Fibroblast of the aortic adventitia (primary cell): Measurements from ENCODE around the gene VRTN. TPM values are rescaled to one million over a fixed set of nuclear protein-coding genes. Genes with fewer than 3 reads are reported as not detected.

Experiments used
- DNase-seq: peaks from one replicate; pipeline ENCODE4 v3.0.0-alpha.2; 2010; ENCODE audit warnings: low read depth
- H3K4me3 ChIP-seq: 2 replicates; pipeline ENCODE4 v1.5.1; 2011; ENCODE audit warnings: low read depth, mild to moderate bottlenecking, control low read depth, low read length, moderate library complexity
- total RNA-seq: library from RNA; depleted of rRNA; stranded (reverse); fragments of >200 nt; gene quantifications from 2 replicates; pipeline ENCODE4 v1.2.3, GENCODE V29; 2012; ENCODE audit warnings: low replicate concordance
- TF ChIP-seq, protein P1 (sequence below): IDR thresholded peaks from 2 replicates; pipeline ENCODE4 v1.5.1; 2011; ENCODE audit warnings: mild to moderate bottlenecking, low read length, control low read depth, inconsistent platforms; ENCODE audit not compliant: insufficient read depth

The VRTN gene
- total RNA-seq, 1 donor: not detected

DNA sequence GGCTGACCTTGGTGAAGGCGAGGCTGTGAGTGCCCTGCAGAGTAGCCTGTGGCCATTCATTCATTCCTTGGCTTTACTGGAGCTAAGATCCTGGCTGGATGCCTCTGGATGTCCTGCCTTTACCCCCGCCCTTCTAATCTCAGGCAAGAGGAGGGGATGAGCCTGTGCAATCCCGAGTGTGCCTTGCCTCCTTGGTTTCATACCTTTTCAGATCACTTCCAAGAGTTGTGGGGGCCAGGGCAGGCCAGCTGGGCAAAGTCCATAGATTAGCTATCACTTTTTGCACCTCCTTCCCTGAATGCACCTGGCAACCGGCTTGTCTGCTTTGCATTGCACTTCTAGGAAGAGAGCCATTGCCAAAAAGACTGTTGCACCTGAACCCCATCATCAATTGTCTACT is 1.5 kb downstream of the VRTN start:
- no peak for DNase-seq
- H3K4me3 ChIP-seq: no peak overlapping the region
- TF ChIP-seq, protein P1, sequence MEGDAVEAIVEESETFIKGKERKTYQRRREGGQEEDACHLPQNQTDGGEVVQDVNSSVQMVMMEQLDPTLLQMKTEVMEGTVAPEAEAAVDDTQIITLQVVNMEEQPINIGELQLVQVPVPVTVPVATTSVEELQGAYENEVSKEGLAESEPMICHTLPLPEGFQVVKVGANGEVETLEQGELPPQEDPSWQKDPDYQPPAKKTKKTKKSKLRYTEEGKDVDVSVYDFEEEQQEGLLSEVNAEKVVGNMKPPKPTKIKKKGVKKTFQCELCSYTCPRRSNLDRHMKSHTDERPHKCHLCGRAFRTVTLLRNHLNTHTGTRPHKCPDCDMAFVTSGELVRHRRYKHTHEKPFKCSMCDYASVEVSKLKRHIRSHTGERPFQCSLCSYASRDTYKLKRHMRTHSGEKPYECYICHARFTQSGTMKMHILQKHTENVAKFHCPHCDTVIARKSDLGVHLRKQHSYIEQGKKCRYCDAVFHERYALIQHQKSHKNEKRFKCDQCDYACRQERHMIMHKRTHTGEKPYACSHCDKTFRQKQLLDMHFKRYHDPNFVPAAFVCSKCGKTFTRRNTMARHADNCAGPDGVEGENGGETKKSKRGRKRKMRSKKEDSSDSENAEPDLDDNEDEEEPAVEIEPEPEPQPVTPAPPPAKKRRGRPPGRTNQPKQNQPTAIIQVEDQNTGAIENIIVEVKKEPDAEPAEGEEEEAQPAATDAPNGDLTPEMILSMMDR: no peak

DNA sequence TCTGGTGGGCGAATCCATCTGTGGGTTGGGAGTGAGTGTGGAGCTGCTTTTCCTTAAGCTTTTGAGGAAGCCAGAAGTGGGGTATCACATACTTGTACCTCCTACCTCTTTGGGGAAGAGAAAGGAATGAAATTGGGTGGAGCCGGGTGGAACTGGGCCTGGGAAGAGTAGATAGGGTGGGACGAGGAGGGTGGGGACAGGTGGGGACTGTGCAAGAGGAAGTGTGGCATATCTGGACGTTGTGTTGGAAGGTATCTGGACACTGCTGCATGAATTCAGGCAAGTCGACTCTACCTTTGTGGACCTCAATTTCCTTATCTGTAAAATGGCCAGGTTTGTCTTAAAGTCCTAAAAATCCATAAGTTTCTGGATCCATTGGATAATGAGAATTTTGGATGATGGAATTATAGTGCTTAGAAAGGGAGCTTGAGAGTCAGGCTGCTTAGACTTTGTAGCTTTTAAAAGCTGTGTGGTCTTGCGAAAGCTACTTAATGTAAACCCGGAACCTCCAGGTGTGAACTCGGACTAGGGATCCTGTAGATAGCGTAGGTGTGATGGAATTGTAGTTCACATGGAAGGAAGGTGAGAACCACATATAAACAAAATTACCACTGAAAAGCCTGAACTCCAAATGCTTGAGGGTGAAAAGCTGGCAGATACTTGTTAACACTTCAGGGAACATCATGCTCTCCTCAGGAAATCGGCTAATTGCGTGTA is 2.1 kb downstream of the VRTN start:
- no peak overlapping the region for H3K4me3 ChIP-seq
- TF ChIP-seq, protein P1: no peak
- no peak for DNase-seq

DNA sequence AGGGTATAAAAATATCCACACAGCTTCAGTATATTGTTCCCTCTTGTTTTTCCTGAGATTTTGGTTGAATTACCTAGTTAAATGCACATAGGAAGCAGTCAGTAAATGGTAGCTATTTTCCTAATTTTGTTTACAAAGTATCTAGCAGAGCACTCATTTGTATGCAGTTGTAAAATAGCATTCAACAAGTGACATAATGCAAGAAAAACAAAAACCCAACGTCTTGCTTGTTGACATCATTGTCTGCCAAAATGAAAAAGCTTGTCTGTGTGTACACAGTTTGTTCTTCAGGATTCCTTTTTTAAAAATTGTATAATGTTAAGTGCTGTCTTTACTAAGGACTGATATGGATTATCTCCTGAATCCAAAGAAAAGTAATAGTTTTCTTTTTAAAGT is 2.7 kb downstream of the VRTN start:
- no peak for DNase-seq
- TF ChIP-seq, protein P1: no peak
- H3K4me3 ChIP-seq: no peak overlapping the region

DNA sequence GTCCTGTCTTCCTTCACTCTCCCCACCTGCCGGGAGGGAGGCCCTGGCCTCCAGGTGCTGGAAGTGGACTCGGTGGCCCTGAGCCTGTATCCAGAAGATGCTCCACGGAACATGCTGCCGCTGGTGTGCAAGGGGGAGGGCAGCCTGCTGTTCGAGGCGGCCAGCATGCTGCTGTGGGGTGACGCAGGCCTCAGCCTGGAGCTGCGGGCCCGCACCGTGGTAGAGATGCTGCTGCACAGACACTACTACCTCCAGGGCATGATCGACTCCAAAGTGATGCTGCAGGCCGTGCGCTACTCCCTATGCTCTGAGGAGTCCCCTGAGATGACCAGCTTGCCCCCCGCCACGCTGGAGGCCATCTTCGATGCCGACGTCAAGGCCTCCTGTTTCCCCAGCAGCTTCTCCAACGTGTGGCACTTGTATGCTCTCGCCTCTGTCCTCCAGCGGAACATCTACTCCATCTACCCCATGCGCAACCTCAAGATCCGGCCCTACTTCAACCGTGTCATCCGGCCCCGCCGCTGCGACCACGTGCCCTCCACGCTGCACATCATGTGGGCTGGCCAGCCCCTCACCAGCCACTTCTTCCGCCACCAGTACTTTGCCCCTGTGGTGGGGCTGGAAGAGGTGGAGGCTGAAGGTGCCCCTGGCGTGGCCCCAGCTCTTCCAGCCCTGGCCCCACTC is 8.8 kb downstream of the VRTN start:
- DNase-seq: no peak

DNA sequence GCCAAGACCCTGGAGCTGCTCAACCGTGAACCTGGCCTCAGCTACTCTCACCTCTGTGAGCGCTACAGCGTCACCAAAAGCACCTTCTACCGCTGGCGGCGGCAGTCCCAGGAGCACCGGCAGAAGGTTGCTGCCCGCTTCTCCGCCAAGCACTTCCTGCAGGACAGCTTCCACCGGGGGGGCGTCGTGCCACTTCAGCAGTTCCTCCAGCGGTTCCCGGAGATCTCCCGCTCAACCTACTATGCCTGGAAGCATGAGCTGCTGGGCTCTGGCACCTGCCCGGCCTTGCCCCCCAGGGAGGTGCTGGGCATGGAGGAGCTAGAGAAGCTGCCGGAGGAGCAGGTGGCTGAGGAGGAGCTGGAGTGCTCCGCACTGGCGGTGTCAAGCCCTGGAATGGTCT is 9.3 kb downstream of the VRTN start:
- no peak for DNase-seq
- H3K4me3 ChIP-seq: no peak overlapping the region
- TF ChIP-seq, protein P1: no peak

More for the DNA sequence above, 8.8 kb downstream of the VRTN start:
- TF ChIP-seq, protein P1: no peak
- H3K4me3 ChIP-seq: no peak overlapping the region

DNA sequence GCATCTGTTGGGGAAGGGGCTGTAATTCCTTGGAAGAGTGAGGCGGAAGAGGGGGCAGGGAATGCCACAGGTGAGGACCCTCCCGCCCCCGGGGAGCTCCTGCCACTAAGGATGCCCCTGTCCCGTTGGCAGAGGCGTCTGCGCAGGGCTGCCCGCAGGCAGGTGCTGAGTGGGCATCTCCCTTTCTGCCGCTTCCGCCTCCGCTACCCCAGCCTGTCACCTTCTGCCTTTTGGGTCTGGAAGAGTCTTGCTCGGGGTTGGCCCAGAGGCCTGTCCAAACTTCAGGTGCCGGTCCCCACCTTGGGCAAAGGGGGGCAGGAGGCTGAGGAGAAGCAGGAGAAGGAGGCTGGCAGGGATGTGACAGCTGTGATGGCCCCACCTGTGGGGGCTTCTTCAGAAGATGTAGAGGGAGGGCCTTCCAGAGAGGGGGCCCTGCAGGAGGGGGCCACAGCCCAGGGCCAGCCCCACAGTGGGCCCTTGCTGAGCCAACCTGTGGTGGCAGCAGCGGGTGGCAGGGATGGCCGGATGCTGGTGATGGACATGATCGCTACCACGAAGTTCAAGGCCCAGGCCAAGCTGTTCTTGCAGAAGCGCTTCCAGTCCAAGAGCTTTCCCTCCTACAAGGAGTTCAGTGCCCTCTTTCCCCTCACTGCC is 10.0 kb downstream of the VRTN start:
- no peak for DNase-seq
- TF ChIP-seq, protein P1: no peak

More for the DNA sequence above, 10.0 kb downstream of the VRTN start:
- no peak overlapping the region for H3K4me3 ChIP-seq
